Neural progenitor cell (in vitro differentiated cells): ENCODE measurements around the gene CFAP299. TPM values are rescaled to one million over a fixed set of nuclear protein-coding genes. Genes with fewer than 3 reads are reported as not detected.

Source experiments
- DNase-seq: peaks from one replicate; pipeline ENCODE4 v3.0.0-alpha.2; 2016; ENCODE audit warnings: low spot score
- H2AFZ ChIP-seq: fragments of 200-600 bp; sonication (generic); replicated peaks from 2 replicates; pipeline ENCODE4 v1.6.1; 2016; ENCODE audit warnings: antibody characterized with exemption
- H3F3A ChIP-seq: fragments of 200-600 bp; sonication (generic); 2 replicates; pipeline ENCODE4 v1.6.1; 2016; ENCODE audit warnings: antibody characterized with exemption, low read depth
- H3K27ac ChIP-seq: fragments of 200-600 bp; sonication (generic); 2 replicates; pipeline ENCODE4 v1.5.1; 2016; ENCODE audit warnings: mild to moderate bottlenecking
- H3K27me3 ChIP-seq: fragments of 200-600 bp; sonication (generic); 2 replicates; pipeline ENCODE4 v1.6.1; 2016; ENCODE audit warnings: mild to moderate bottlenecking, moderate library complexity
- H3K36me3 ChIP-seq: fragments of 200-600 bp; sonication (generic); 2 replicates; pipeline ENCODE4 v1.5.1; 2016
- H3K4me1 ChIP-seq: fragments of 200-600 bp; sonication (generic); 2 replicates; pipeline ENCODE4 v1.6.1; 2016; ENCODE audit warnings: mixed run types
- H3K4me2 ChIP-seq: fragments of 200-600 bp; sonication (generic); 2 replicates; pipeline ENCODE4 v1.6.1; 2016
- H3K4me3 ChIP-seq: fragments of 200-600 bp; sonication (generic); 2 replicates; pipeline ENCODE4 v1.5.1; 2016
- H3K79me2 ChIP-seq: fragments of 200-600 bp; sonication (generic); 2 replicates; pipeline ENCODE4 v1.6.1; 2016; ENCODE audit warnings: low read depth
- H3K9ac ChIP-seq: fragments of 200-600 bp; sonication (generic); 2 replicates; pipeline ENCODE4 v1.6.1; 2016
- H3K9me3 ChIP-seq: fragments of 200-600 bp; sonication (generic); 2 replicates; pipeline ENCODE4 v1.5.1; 2016; ENCODE audit warnings: low read depth
- H4K20me1 ChIP-seq: fragments of 200-600 bp; sonication (generic); 2 replicates; pipeline ENCODE4 v1.6.1; 2016; ENCODE audit warnings: low read depth
- H3K27ac Mint-ChIP-seq: 3 replicates; pipeline ENCODE4 v1.8.0; 2021; ENCODE audit warnings: mixed read lengths
- H3K27me3 Mint-ChIP-seq: 2 replicates; pipeline ENCODE4 v1.8.0; 2022; ENCODE audit warnings: low read depth, mild to moderate bottlenecking, inconsistent platforms, moderate library complexity, mixed read lengths; ENCODE audit not compliant: insufficient read depth
- H3K36me3 Mint-ChIP-seq: 3 replicates; pipeline ENCODE4 v1.8.0; 2021; ENCODE audit warnings: mixed read lengths
- H3K4me1 Mint-ChIP-seq: 3 replicates; pipeline ENCODE4 v1.8.0; 2021; ENCODE audit warnings: mixed read lengths
- H3K4me3 Mint-ChIP-seq: 3 replicates; pipeline ENCODE4 v1.8.0; 2021; ENCODE audit warnings: mild to moderate bottlenecking, moderate library complexity, mixed read lengths
- H3K9me3 Mint-ChIP-seq: 3 replicates; pipeline ENCODE4 v1.8.0; 2020; ENCODE audit warnings: mixed read lengths
- EZH2 ChIP-seq: fragments of 200-600 bp; sonication (generic); IDR thresholded peaks from 2 replicates; pipeline ENCODE4 v1.6.1; 2017; ENCODE audit warnings: antibody characterized with exemption, mild to moderate bottlenecking, moderate library complexity
- EZH2phosphoT487 ChIP-seq: fragments of 200-600 bp; sonication (generic); IDR thresholded peaks from 2 replicates; pipeline ENCODE4 v1.6.1; 2017; ENCODE audit warnings: antibody characterized with exemption
- total RNA-seq: library from RNA; depleted of rRNA; stranded (reverse); fragments of >200 nt; gene quantifications from 2 replicates; pipeline ENCODE4 v1.2.3, GENCODE V29; 2015; ENCODE audit warnings: low replicate concordance
- TF ChIP-seq, protein P1 (sequence below): fragments of 200-600 bp; sonication (generic); IDR thresholded peaks from 2 replicates; pipeline ENCODE4 v1.5.1; 2017; ENCODE audit warnings: antibody characterized with exemption, mild to moderate bottlenecking

The CFAP299 gene
- total RNA-seq, 1 donor from 2014 or later: not detected

- Mint-ChIP-seq H3K4me1 (no peaks in the 10 kb centered on the region), H3K4me3 (no peak overlapping the region), H3K36me3 (no peaks in the 10 kb centered on the region), H3K9me3 (no peaks in the 10 kb centered on the region), H3K27me3 (no peaks in the 10 kb centered on the region), H3K27ac (no peak overlapping the region)
- Histone ChIP-seq H3K27me3 (no peaks in the 10 kb centered on the region), H3F3A (no peaks in the 10 kb centered on the region), H4K20me1 (no peaks in the 10 kb centered on the region), H2AFZ (no peak overlapping the region), H3K4me1 (no peaks in the 10 kb centered on the region), H3K9ac (no peak overlapping the region), H3K9me3 (no peaks in the 10 kb centered on the region), H3K4me2 (no peak overlapping the region), H3K36me3 (no peaks in the 10 kb centered on the region), H3K4me3 (no peak overlapping the region), H3K79me2 (no peaks in the 10 kb centered on the region), H3K27ac (no peak overlapping the region)
- no peak for DNase-seq
- TF ChIP-seq EZH2 (no peak), EZH2phosphoT487 (no peak)
- TF ChIP-seq, protein P1, sequence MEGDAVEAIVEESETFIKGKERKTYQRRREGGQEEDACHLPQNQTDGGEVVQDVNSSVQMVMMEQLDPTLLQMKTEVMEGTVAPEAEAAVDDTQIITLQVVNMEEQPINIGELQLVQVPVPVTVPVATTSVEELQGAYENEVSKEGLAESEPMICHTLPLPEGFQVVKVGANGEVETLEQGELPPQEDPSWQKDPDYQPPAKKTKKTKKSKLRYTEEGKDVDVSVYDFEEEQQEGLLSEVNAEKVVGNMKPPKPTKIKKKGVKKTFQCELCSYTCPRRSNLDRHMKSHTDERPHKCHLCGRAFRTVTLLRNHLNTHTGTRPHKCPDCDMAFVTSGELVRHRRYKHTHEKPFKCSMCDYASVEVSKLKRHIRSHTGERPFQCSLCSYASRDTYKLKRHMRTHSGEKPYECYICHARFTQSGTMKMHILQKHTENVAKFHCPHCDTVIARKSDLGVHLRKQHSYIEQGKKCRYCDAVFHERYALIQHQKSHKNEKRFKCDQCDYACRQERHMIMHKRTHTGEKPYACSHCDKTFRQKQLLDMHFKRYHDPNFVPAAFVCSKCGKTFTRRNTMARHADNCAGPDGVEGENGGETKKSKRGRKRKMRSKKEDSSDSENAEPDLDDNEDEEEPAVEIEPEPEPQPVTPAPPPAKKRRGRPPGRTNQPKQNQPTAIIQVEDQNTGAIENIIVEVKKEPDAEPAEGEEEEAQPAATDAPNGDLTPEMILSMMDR: no peak
Measured at GRCh38 chr4:80382090-80382832, 46.7 kb downstream of the CFAP299 start.

DNA sequence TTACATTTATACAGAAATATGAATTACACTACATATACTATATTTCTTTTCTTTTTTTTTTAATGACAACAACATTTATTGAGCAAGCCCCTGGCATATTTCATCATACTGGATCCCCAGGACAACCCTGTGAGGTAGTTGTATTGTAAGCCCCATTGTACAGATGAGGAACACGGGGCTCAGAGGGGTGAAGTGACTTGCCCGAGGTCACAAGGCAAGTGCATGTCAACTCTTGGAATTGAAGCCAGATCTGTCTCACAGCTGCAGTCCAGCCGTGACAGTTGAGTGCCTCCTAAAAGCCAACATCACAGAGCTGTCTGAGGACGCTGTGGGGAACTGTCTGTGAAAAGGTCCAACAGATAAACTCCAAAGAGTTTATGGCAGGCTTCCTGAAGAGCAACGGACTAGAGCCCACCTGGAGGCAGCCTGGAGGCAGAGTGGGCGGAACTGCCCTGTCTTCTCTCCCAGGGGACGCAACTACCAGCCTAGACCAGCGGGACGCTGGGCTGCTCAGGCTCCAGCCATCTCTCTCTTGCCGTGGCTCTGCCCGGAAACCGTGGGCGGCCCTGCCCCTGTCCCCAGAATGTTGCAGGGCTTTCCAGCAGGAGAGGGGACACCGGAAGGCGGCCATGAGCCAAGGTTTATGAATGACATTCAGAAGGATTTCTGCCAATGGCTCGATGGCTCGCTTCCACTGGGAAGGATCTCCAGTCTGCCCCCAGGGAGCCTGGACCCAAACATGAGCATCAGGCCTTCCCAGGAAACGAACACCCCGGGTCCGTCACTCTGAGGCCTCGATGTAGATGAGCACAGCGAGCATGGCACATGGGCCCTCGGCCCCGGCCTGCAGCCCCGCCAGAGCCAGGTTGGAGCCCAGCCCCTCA, 50.1 kb downstream of the CFAP299 start:
- Mint-ChIP-seq H3K4me1 (no peaks in the 10 kb centered on the region), H3K27me3 (no peaks in the 10 kb centered on the region), H3K9me3 (no peaks in the 10 kb centered on the region), H3K27ac (no peak overlapping the region), H3K4me3 (no peak overlapping the region), H3K36me3 (no peaks in the 10 kb centered on the region)
- Histone ChIP-seq H3F3A (peaks cover 6% of the 10 kb centered on the region), H3K4me3 (no peak overlapping the region), H2AFZ (no peak overlapping the region), H3K36me3 (no peaks in the 10 kb centered on the region), H3K27me3 (no peaks in the 10 kb centered on the region), H3K4me1 (no peaks in the 10 kb centered on the region), H3K9me3 (no peaks in the 10 kb centered on the region), H3K4me2 (no peak overlapping the region), H3K9ac (no peak overlapping the region), H4K20me1 (no peaks in the 10 kb centered on the region), H3K79me2 (no peaks in the 10 kb centered on the region), H3K27ac (no peak overlapping the region)
- no peak for DNase-seq
- TF ChIP-seq, protein P1: no peak
- no peak for TF ChIP-seq EZH2phosphoT487
- TF ChIP-seq EZH2: no peak

DNA sequence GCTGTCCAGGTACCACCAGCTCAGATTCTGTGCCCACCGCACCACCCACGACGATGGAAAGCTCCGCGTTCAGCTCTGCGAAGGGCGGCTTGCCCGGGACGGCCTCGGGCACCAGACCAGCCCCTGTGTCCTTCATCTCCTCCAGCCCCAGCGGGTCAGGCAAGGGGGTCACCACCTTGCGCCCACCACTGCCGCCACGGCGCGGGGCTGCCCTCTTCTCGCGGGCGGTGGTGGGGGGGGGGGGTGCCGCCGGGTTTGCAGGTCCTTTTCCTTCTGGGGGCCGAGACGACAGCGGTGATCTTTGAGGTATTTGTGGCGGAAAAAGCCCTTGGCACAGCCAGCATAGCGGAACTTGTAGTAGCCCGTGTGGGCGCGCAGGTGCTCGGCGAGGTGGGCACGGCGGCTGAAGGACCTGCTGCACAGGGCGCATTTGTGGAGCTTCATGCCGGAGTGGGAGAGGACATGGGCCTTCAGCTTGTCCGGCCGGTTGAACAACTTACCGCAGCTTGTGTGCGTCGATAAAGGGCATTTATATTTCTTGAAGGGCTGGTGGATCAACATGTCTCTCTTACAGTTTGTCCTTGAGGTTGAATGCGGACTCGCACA, 50.9 kb downstream of the CFAP299 start:
- H3K36me3 Mint-ChIP-seq: no peaks in the 10 kb centered on the region
- no peak for TF ChIP-seq EZH2
- TF ChIP-seq EZH2phosphoT487: no peak
- TF ChIP-seq, protein P1: no peak
- no peaks in the 10 kb centered on the region for H3K36me3 ChIP-seq
- H3K9me3 Mint-ChIP-seq: no peaks in the 10 kb centered on the region
- H3K9me3 ChIP-seq: no peaks in the 10 kb centered on the region
- no peak overlapping the region for H3K4me2 ChIP-seq
- H3K4me1 Mint-ChIP-seq: no peaks in the 10 kb centered on the region
- H3K4me3 Mint-ChIP-seq: no peak overlapping the region
- H3F3A ChIP-seq: peaks cover 8% of the 10 kb centered on the region
- no peak overlapping the region for H3K9ac ChIP-seq
- H3K27me3 Mint-ChIP-seq: no peaks in the 10 kb centered on the region
- no peak overlapping the region for H3K27ac Mint-ChIP-seq
- no peaks in the 10 kb centered on the region for H3K27me3 ChIP-seq
- H3K79me2 ChIP-seq: no peaks in the 10 kb centered on the region
- H4K20me1 ChIP-seq: no peaks in the 10 kb centered on the region
- H2AFZ ChIP-seq: no peak overlapping the region
- no peak overlapping the region for H3K27ac ChIP-seq
- DNase-seq: no peak
- no peaks in the 10 kb centered on the region for H3K4me1 ChIP-seq
- H3K4me3 ChIP-seq: no peak overlapping the region
